GM20000 (cell line): ENCODE data around the gene INTS2.
A peak's percentile ranks its signal among the peaks of the same experiment; 100 is the strongest.

Experiments used
- DNase-seq: peaks from one replicate; pipeline ENCODE4 v3.0.0; 2012; ENCODE audit warnings: low spot score
- TF ChIP-seq, protein P1 (sequence below): IDR thresholded peaks from 2 replicates; pipeline ENCODE4 v1.5.1; 2012; ENCODE audit warnings: mild to moderate bottlenecking, control low read depth; ENCODE audit errors: extremely low read depth, missing control alignments

Gene INTS2

DNA sequence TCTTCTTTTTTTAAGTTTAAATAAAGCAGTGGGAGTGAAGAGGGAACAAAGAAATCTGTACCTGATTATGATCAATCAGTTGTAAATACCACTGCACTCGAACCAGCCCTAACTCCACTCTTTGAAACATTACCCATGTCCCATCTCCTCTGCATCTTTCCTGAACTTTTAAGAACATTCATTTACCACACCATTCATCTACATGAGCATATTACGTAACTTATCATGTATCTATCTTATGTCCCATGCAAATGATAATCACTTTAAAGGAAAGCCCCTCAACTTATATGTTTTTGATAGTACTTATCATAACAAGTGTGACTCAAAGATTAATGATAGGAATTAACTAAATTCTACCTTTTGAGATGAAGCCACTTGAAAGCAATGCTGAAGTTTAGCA is 53.7 kb downstream of the INTS2 start:
- TF ChIP-seq, protein P1, sequence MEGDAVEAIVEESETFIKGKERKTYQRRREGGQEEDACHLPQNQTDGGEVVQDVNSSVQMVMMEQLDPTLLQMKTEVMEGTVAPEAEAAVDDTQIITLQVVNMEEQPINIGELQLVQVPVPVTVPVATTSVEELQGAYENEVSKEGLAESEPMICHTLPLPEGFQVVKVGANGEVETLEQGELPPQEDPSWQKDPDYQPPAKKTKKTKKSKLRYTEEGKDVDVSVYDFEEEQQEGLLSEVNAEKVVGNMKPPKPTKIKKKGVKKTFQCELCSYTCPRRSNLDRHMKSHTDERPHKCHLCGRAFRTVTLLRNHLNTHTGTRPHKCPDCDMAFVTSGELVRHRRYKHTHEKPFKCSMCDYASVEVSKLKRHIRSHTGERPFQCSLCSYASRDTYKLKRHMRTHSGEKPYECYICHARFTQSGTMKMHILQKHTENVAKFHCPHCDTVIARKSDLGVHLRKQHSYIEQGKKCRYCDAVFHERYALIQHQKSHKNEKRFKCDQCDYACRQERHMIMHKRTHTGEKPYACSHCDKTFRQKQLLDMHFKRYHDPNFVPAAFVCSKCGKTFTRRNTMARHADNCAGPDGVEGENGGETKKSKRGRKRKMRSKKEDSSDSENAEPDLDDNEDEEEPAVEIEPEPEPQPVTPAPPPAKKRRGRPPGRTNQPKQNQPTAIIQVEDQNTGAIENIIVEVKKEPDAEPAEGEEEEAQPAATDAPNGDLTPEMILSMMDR, result no peak
- DNase-seq, result no peak

DNA sequence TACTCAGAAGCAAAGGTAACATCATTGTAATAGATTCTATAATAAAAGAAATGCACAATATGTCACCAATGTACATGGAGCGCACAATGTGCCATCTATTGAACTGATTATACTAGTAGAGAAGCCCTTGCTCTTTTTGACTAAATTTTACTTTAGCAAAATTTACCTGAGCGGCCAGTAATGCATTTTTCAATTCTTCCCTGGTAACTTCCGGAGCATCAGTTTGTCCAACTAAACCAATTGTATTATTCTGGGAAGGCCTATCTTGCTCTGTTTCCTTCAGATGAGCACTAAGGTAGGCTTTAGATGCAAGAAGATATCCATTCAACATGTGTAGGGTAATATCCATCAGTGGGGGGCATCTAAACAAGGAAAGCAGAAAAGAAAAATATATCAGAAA is 55.7 kb downstream of the INTS2 start:
- no peak for DNase-seq
- TF ChIP-seq, protein P1, result no peak

DNA sequence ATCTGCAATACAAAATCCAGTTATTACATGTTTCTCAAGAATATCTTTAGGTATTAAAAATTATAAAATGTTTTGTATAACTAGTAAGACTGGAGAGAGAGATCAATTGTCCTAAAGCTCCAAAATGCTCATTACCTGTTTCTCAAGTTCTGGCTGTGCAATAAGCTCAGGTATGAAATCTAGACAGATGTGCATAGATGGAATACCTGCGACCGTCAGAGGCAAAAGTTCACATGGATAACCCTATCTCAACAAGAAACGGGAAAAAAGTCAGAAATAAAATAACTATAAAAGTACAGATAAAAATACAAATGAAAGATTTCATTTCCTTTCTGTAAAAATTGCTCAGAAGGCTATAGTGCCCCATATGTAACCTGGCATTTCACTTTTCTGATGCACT is 58.6 kb downstream of the INTS2 start:
- no peak for DNase-seq
- TF ChIP-seq, protein P1, result no peak

DNA sequence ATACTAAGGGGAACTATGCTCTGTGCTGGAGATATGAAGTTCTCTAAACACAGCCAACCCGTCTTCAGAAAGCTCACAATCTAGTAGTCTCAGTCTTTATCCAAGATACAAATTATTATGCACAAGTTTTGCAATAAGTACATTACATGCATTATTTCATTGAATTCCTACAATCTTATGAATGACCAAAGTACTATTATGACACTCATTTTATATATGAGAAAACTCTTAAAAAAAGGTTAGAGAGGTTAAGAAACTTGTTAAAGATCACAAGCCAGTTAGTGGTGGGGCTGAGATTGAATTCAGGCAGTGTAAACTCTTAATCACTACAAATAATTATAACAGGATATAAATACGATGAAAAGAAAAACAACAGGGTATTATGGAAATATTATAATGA is 59.7 kb downstream of the INTS2 start:
- TF ChIP-seq, protein P1, result no peak
- no peak for DNase-seq

DNA sequence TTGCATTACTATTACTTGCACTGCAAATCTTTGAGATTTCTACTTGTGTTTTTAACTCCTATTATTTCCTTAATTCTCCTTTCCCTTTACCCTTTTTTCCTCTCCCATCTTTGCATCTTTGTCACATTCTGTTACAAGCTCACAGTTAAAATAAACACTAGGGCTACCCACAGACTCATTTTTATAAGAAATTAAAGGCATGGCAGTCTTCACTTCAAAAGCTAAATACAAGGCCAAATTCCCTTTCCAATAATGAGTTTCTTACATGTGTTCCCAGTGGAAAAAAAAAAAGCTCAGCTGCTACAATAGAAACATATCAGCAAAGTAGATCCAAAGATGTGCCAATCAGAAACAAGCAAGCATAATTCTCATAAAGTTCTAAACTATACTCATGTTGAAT is 60.7 kb downstream of the INTS2 start:
- TF ChIP-seq, protein P1, result no peak

DNA sequence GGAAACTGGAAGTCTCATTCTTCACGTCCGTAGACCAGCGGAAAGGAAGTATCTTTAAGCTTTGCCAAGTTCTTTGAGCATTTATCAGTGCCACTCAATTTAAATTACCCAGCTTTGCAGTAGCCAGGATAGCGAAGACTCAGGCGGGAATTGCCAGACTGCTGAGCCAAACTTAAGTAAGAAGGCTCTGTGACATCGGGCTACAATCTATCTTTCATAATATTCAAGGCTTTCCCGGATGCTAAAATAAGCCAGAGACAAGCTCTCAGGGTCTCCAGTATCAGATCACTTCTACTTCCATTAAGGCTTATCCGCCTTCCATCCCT is 64.0 kb downstream of the INTS2 start:
- TF ChIP-seq, protein P1, result no peak
- DNase-seq, result no peak

More for the DNA sequence above, 60.7 kb downstream of the INTS2 start:
- DNase-seq, result no peak

DNA sequence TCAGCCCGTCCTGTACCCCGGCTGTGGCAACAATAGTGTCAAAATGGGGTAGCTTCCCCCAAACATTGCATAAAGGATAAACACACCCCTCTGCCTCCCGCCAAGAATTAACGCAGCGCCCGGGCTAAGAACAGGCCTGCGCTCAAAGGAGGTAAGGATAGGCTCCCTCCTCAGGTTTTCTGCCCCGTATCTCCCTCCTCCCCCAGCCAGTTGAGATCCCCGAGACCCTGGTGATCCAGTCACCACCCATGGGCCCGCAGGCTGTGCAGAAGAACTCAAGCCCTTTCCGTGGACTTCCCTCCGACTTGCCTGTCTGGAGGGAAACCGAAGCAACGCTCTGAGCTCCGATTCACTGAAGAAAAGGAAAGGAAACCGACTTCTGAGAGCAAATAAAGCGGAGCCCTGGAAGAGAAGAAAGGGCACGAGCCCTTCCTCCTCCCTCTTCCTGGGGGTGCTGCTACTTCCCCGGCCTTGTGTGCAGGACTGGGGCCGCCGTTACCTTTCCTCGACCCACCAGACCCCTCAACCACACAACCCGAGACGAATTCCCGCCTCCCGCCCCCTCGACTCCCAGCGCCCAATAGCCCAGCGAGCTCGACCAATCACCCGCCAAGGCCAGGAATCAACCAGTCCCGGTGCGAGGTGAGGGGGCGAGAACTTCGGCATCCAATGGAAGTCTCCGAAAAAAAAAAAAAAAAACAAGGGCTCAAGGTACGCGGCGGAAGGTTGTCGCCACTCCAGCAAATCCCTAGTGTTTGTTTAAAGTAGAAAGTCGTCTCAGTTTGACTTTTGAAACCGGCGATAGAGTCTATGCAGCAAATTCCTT is 64.6 kb downstream of the INTS2 start, which contains the start of gene BRIP1:
Gene BRIP1 (minus strand): TSS at position 554 of the 826 bp plus-strand sequence. CDS start 1,989 bp downstream, outside the sequence.
- TF ChIP-seq, protein P1, result no peak
- DNase-seq, result peak; percentile 89
